ENCODE results near the gene NRXN3.
A peak's percentile ranks its signal among the peaks of the same experiment; 100 is the strongest.

Gene NRXN3

GRCh38 chr14:79331830-79332229 lies 1161.7 kb downstream of the NRXN3 start:
- TF ChIP-seq CTCF (conservative IDR thresholded peaks at IDR 0.05; ENCODE audit: low read depth, low read length): no peak
- no peak for DNase-seq (ENCODE audit: low read depth)
- no peak overlapping the region for H3K4me3 ChIP-seq (ENCODE audit: low read length)

GRCh38 chr14:79332504-79333197 lies 1162.5 kb downstream of the NRXN3 start:
- no peak for TF ChIP-seq CTCF (conservative IDR thresholded peaks at IDR 0.05; ENCODE audit: low read depth, low read length)
- no peak overlapping the region for H3K4me3 ChIP-seq (ENCODE audit: low read length)
- DNase-seq (ENCODE audit: low read depth): no peak

- no peak overlapping the region for H3K4me3 ChIP-seq (ENCODE audit: low read length)
- TF ChIP-seq CTCF (conservative IDR thresholded peaks at IDR 0.05; ENCODE audit: low read depth, low read length): no peak
- DNase-seq (ENCODE audit: low read depth): no peak
These were observed 1163.0 kb downstream of the NRXN3 start for GRCh38 chr14:79333198-79333546.

- no peak overlapping the region for H3K4me3 ChIP-seq (ENCODE audit: low read length)
- TF ChIP-seq CTCF (conservative IDR thresholded peaks at IDR 0.05; ENCODE audit: low read depth, low read length): no peak
- DNase-seq (ENCODE audit: low read depth): no peak
These were observed 1164.1 kb downstream of the NRXN3 start for GRCh38 chr14:79334272-79334671.

- no peak for DNase-seq (ENCODE audit: low read depth)
- no peak overlapping the region for H3K4me3 ChIP-seq (ENCODE audit: low read length)
- TF ChIP-seq CTCF (conservative IDR thresholded peaks at IDR 0.05; ENCODE audit: low read depth, low read length): no peak
These were observed 1167.6 kb downstream of the NRXN3 start for GRCh38 chr14:79337761-79338160.

- no peak overlapping the region for H3K4me3 ChIP-seq (ENCODE audit: low read length)
- no peak for DNase-seq (ENCODE audit: low read depth)
- no peak for TF ChIP-seq CTCF (conservative IDR thresholded peaks at IDR 0.05; ENCODE audit: low read depth, low read length)
These were observed 1172.8 kb downstream of the NRXN3 start for GRCh38 chr14:79342942-79343341.

- no peak for TF ChIP-seq CTCF (conservative IDR thresholded peaks at IDR 0.05; ENCODE audit: low read depth, low read length)
- peak; percentile 13 for DNase-seq (ENCODE audit: low read depth)
- no peak overlapping the region for H3K4me3 ChIP-seq (ENCODE audit: low read length)
These were observed 1180.8 kb downstream of the NRXN3 start for GRCh38 chr14:79351011-79351410.
